Neural progenitor cell (in vitro differentiated cells): ENCODE data around the gene GPR158. TPM values are rescaled to one million over a fixed set of nuclear protein-coding genes. Genes with fewer than 3 reads are reported as not detected.

Experiments
- DNase-seq: peaks from one replicate; pipeline ENCODE4 v3.0.0-alpha.2; 2016; ENCODE audit warnings: low spot score
- H2AFZ ChIP-seq: fragments of 200-600 bp; sonication (generic); replicated peaks from 2 replicates; pipeline ENCODE4 v1.6.1; 2016; ENCODE audit warnings: antibody characterized with exemption
- H3F3A ChIP-seq: fragments of 200-600 bp; sonication (generic); 2 replicates; pipeline ENCODE4 v1.6.1; 2016; ENCODE audit warnings: antibody characterized with exemption, low read depth
- H3K27ac ChIP-seq: fragments of 200-600 bp; sonication (generic); 2 replicates; pipeline ENCODE4 v1.5.1; 2016; ENCODE audit warnings: mild to moderate bottlenecking
- H3K27me3 ChIP-seq: fragments of 200-600 bp; sonication (generic); 2 replicates; pipeline ENCODE4 v1.6.1; 2016; ENCODE audit warnings: mild to moderate bottlenecking, moderate library complexity
- H3K36me3 ChIP-seq: fragments of 200-600 bp; sonication (generic); 2 replicates; pipeline ENCODE4 v1.5.1; 2016
- H3K4me1 ChIP-seq: fragments of 200-600 bp; sonication (generic); 2 replicates; pipeline ENCODE4 v1.6.1; 2016; ENCODE audit warnings: mixed run types
- H3K4me2 ChIP-seq: fragments of 200-600 bp; sonication (generic); 2 replicates; pipeline ENCODE4 v1.6.1; 2016
- H3K4me3 ChIP-seq: fragments of 200-600 bp; sonication (generic); 2 replicates; pipeline ENCODE4 v1.5.1; 2016
- H3K79me2 ChIP-seq: fragments of 200-600 bp; sonication (generic); 2 replicates; pipeline ENCODE4 v1.6.1; 2016; ENCODE audit warnings: low read depth
- H3K9ac ChIP-seq: fragments of 200-600 bp; sonication (generic); 2 replicates; pipeline ENCODE4 v1.6.1; 2016
- H3K9me3 ChIP-seq: fragments of 200-600 bp; sonication (generic); 2 replicates; pipeline ENCODE4 v1.5.1; 2016; ENCODE audit warnings: low read depth
- H4K20me1 ChIP-seq: fragments of 200-600 bp; sonication (generic); 2 replicates; pipeline ENCODE4 v1.6.1; 2016; ENCODE audit warnings: low read depth
- H3K27ac Mint-ChIP-seq: 3 replicates; pipeline ENCODE4 v1.8.0; 2021; ENCODE audit warnings: mixed read lengths
- H3K27me3 Mint-ChIP-seq: 2 replicates; pipeline ENCODE4 v1.8.0; 2022; ENCODE audit warnings: low read depth, mild to moderate bottlenecking, inconsistent platforms, moderate library complexity, mixed read lengths; ENCODE audit not compliant: insufficient read depth
- H3K36me3 Mint-ChIP-seq: 3 replicates; pipeline ENCODE4 v1.8.0; 2021; ENCODE audit warnings: mixed read lengths
- H3K4me1 Mint-ChIP-seq: 3 replicates; pipeline ENCODE4 v1.8.0; 2021; ENCODE audit warnings: mixed read lengths
- H3K4me3 Mint-ChIP-seq: 3 replicates; pipeline ENCODE4 v1.8.0; 2021; ENCODE audit warnings: mild to moderate bottlenecking, moderate library complexity, mixed read lengths
- H3K9me3 Mint-ChIP-seq: 3 replicates; pipeline ENCODE4 v1.8.0; 2020; ENCODE audit warnings: mixed read lengths
- EZH2 ChIP-seq: fragments of 200-600 bp; sonication (generic); IDR thresholded peaks from 2 replicates; pipeline ENCODE4 v1.6.1; 2017; ENCODE audit warnings: antibody characterized with exemption, mild to moderate bottlenecking, moderate library complexity
- EZH2phosphoT487 ChIP-seq: fragments of 200-600 bp; sonication (generic); IDR thresholded peaks from 2 replicates; pipeline ENCODE4 v1.6.1; 2017; ENCODE audit warnings: antibody characterized with exemption
- total RNA-seq: library from RNA; depleted of rRNA; stranded (reverse); fragments of >200 nt; gene quantifications from 2 replicates; pipeline ENCODE4 v1.2.3, GENCODE V29; 2015; ENCODE audit warnings: low replicate concordance
- TF ChIP-seq, protein P1 (sequence below): fragments of 200-600 bp; sonication (generic); IDR thresholded peaks from 2 replicates; pipeline ENCODE4 v1.5.1; 2017; ENCODE audit warnings: antibody characterized with exemption, mild to moderate bottlenecking

GPR158 gene
- total RNA-seq, 1 donor from 2014 or later = 0.39 TPM

DNA sequence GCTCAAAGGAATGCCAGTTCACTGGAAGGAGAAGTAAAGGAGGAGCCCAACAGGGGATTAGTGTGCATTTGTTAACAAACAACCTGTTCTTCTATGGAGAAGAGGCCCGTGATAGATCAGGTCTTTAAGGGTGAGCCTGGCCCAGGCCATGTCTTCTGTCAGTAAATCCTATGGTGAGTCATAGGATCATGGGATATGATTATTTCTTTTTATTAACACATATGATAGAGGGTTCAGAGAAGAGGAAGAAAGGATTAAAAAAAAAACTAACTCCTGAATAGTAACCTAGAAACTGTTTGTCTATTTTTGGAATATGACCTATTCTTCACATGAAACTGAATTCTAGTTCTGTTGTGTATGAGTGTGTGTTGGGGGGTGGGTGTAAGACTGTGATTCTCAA is 70.4 kb downstream of the GPR158 start:
- Histone ChIP-seq H2AFZ (no peak overlapping the region), H3F3A (no peaks in the 10 kb centered on the region), H3K4me3 (no peak overlapping the region), H3K9me3 (no peaks in the 10 kb centered on the region), H3K9ac (no peak overlapping the region), H3K79me2 (no peaks in the 10 kb centered on the region), H3K36me3 (no peaks in the 10 kb centered on the region), H3K4me1 (no peaks in the 10 kb centered on the region), H3K27ac (no peak overlapping the region), H3K4me2 (no peak overlapping the region), H4K20me1 (no peaks in the 10 kb centered on the region), H3K27me3 (no peaks in the 10 kb centered on the region)
- H3K36me3 Mint-ChIP-seq = no peaks in the 10 kb centered on the region
- no peak overlapping the region for H3K27ac Mint-ChIP-seq
- peak; percentile 4 for DNase-seq
- H3K9me3 Mint-ChIP-seq = no peaks in the 10 kb centered on the region
- TF ChIP-seq EZH2phosphoT487 (no peak), EZH2 (no peak)
- TF ChIP-seq, protein P1, sequence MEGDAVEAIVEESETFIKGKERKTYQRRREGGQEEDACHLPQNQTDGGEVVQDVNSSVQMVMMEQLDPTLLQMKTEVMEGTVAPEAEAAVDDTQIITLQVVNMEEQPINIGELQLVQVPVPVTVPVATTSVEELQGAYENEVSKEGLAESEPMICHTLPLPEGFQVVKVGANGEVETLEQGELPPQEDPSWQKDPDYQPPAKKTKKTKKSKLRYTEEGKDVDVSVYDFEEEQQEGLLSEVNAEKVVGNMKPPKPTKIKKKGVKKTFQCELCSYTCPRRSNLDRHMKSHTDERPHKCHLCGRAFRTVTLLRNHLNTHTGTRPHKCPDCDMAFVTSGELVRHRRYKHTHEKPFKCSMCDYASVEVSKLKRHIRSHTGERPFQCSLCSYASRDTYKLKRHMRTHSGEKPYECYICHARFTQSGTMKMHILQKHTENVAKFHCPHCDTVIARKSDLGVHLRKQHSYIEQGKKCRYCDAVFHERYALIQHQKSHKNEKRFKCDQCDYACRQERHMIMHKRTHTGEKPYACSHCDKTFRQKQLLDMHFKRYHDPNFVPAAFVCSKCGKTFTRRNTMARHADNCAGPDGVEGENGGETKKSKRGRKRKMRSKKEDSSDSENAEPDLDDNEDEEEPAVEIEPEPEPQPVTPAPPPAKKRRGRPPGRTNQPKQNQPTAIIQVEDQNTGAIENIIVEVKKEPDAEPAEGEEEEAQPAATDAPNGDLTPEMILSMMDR = no peak
- H3K4me1 Mint-ChIP-seq = no peaks in the 10 kb centered on the region
- H3K4me3 Mint-ChIP-seq = no peak overlapping the region
- H3K27me3 Mint-ChIP-seq = no peaks in the 10 kb centered on the region

DNA sequence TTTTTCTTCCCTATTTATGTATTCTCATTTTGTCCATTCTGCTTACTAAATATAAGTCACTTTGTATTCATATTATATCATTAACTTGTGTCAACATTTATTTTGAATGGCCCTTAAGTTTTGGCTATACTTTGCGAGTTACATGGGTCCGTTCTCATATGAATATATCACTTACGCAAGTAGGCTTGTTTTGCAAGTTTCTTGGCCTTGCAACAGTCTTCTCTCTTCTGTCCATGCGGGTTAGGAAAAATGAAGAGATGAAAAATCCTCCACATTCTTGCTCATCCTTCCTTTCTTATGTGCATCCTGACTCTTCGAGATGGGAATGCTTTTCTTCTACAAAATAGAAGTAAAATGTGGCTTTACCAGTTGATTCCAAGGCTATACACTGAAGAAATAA is 82.8 kb downstream of the GPR158 start:
- H3K4me3 ChIP-seq = no peak overlapping the region
- no peak overlapping the region for H3K9ac ChIP-seq
- no peak overlapping the region for H2AFZ ChIP-seq
- H3K27me3 ChIP-seq = no peaks in the 10 kb centered on the region
- H3K4me2 ChIP-seq = no peak overlapping the region
- no peaks in the 10 kb centered on the region for H4K20me1 ChIP-seq
- no peaks in the 10 kb centered on the region for H3K9me3 ChIP-seq
- no peak for DNase-seq
- TF ChIP-seq, protein P1 = no peak
- TF ChIP-seq EZH2 (no peak), EZH2phosphoT487 (no peak)
- H3K36me3 Mint-ChIP-seq = no peaks in the 10 kb centered on the region
- H3K27me3 Mint-ChIP-seq = no peaks in the 10 kb centered on the region
- H3K79me2 ChIP-seq = no peaks in the 10 kb centered on the region
- no peaks in the 10 kb centered on the region for H3K4me1 Mint-ChIP-seq
- H3K9me3 Mint-ChIP-seq = no peaks in the 10 kb centered on the region
- H3K36me3 ChIP-seq = no peaks in the 10 kb centered on the region
- H3K27ac ChIP-seq = no peak overlapping the region
- H3K4me3 Mint-ChIP-seq = no peak overlapping the region
- no peak overlapping the region for H3K27ac Mint-ChIP-seq
- H3F3A ChIP-seq = no peaks in the 10 kb centered on the region
- peaks cover 10% of the 10 kb centered on the region for H3K4me1 ChIP-seq

DNA sequence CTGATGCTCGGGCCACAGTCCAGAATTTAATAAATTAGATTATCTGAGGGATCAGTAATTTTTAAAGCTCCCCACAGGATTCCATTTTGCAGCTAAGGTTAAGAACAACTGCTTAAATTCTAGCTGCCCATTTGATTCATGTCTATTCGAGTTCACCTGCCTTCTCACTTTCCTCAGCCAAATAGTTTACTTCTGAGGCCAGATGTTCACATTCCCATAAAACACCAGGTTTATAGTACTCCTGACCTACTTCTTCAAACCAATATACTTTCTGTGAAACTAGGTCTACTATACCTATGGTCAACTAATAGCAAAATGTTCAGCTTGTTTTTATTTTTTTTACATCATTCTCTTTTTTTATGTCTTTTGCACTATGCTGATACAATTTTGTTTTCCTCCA is 86.3 kb downstream of the GPR158 start:
- Histone ChIP-seq H3K4me1 (peaks cover 15% of the 10 kb centered on the region), H3K9me3 (no peaks in the 10 kb centered on the region), H3F3A (no peaks in the 10 kb centered on the region), H3K36me3 (no peaks in the 10 kb centered on the region), H3K4me3 (no peak overlapping the region), H3K4me2 (no peak overlapping the region), H3K9ac (no peak overlapping the region), H3K27me3 (no peaks in the 10 kb centered on the region), H3K79me2 (no peaks in the 10 kb centered on the region), H4K20me1 (no peaks in the 10 kb centered on the region), H3K27ac (no peak overlapping the region), H2AFZ (no peak overlapping the region)
- DNase-seq = no peak
- TF ChIP-seq, protein P1 = no peak
- TF ChIP-seq EZH2phosphoT487 (no peak), EZH2 (no peak)
- Mint-ChIP-seq H3K4me1 (no peaks in the 10 kb centered on the region), H3K4me3 (no peak overlapping the region), H3K27ac (no peak overlapping the region), H3K27me3 (no peaks in the 10 kb centered on the region), H3K36me3 (no peaks in the 10 kb centered on the region), H3K9me3 (no peaks in the 10 kb centered on the region)

DNA sequence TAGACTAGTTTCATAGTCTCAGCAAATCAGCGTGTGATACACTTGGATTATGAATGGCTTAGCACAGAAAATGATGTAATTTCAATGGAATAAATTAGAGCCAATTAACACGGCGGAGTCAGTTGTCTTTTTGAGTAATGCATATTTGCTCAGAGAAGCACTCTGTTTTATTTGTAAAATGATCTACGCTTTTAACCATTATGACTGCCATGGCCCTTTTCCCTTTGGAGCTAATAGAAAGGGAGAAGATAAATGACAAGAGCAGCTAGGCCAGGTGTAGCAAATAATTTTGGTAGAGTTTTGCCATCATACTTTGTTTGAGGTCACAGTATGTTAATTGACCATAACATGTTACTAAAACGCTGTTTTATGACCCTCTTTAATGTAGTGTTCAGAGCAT is 86.8 kb downstream of the GPR158 start:
- TF ChIP-seq, protein P1 = no peak
- TF ChIP-seq EZH2 (no peak), EZH2phosphoT487 (no peak)
- Histone ChIP-seq H4K20me1 (no peaks in the 10 kb centered on the region), H2AFZ (no peak overlapping the region), H3K27ac (no peak overlapping the region), H3F3A (no peaks in the 10 kb centered on the region), H3K4me2 (no peak overlapping the region), H3K9me3 (no peaks in the 10 kb centered on the region), H3K4me3 (no peak overlapping the region), H3K4me1 (peaks cover 18% of the 10 kb centered on the region), H3K27me3 (no peaks in the 10 kb centered on the region), H3K9ac (no peak overlapping the region), H3K79me2 (no peaks in the 10 kb centered on the region), H3K36me3 (no peaks in the 10 kb centered on the region)
- Mint-ChIP-seq H3K4me1 (no peaks in the 10 kb centered on the region), H3K27me3 (no peaks in the 10 kb centered on the region), H3K4me3 (no peak overlapping the region), H3K27ac (no peak overlapping the region), H3K9me3 (no peaks in the 10 kb centered on the region), H3K36me3 (no peaks in the 10 kb centered on the region)
- no peak for DNase-seq
